GM12872 (cell line): Measurements from ENCODE around the gene ZDHHC4.

Source experiments
- TF ChIP-seq, protein P1 (sequence below): IDR thresholded peaks from 3 replicates; pipeline ENCODE4 v1.5.1; 2011; ENCODE audit warnings: low read depth, mild to moderate bottlenecking, low read length, moderate library complexity; ENCODE audit not compliant: insufficient read depth

ZDHHC4 gene

DNA sequence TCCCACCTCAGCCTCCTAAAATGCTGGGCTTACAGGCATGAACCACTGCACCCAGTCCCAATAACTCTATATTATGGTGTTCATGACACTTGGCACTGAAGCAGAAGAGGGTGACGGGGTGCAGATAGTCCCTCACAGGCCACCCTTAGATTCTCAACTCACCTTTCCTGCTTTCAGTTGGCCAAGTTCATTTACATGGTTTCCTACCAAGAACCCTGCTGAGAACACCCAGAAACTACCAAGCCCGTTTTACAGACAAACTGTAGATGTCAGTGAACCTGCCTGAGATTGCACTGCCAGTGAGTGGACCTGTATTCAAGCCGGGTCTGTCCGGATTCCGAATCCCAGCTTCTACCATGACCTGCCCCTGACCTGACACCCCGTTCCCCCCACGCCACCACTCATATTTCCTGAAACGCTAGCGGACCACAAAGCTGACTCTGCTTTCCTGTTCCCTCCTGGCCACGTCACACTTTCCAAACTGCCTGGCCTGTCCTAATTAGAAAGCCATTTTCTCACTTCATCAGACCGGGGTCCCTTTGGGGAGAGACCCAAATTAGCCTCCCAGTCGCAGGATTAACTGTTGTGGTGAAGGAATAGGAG is 43.3 kb upstream of the ZDHHC4 start:
- TF ChIP-seq, protein P1, sequence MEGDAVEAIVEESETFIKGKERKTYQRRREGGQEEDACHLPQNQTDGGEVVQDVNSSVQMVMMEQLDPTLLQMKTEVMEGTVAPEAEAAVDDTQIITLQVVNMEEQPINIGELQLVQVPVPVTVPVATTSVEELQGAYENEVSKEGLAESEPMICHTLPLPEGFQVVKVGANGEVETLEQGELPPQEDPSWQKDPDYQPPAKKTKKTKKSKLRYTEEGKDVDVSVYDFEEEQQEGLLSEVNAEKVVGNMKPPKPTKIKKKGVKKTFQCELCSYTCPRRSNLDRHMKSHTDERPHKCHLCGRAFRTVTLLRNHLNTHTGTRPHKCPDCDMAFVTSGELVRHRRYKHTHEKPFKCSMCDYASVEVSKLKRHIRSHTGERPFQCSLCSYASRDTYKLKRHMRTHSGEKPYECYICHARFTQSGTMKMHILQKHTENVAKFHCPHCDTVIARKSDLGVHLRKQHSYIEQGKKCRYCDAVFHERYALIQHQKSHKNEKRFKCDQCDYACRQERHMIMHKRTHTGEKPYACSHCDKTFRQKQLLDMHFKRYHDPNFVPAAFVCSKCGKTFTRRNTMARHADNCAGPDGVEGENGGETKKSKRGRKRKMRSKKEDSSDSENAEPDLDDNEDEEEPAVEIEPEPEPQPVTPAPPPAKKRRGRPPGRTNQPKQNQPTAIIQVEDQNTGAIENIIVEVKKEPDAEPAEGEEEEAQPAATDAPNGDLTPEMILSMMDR: no peak

DNA sequence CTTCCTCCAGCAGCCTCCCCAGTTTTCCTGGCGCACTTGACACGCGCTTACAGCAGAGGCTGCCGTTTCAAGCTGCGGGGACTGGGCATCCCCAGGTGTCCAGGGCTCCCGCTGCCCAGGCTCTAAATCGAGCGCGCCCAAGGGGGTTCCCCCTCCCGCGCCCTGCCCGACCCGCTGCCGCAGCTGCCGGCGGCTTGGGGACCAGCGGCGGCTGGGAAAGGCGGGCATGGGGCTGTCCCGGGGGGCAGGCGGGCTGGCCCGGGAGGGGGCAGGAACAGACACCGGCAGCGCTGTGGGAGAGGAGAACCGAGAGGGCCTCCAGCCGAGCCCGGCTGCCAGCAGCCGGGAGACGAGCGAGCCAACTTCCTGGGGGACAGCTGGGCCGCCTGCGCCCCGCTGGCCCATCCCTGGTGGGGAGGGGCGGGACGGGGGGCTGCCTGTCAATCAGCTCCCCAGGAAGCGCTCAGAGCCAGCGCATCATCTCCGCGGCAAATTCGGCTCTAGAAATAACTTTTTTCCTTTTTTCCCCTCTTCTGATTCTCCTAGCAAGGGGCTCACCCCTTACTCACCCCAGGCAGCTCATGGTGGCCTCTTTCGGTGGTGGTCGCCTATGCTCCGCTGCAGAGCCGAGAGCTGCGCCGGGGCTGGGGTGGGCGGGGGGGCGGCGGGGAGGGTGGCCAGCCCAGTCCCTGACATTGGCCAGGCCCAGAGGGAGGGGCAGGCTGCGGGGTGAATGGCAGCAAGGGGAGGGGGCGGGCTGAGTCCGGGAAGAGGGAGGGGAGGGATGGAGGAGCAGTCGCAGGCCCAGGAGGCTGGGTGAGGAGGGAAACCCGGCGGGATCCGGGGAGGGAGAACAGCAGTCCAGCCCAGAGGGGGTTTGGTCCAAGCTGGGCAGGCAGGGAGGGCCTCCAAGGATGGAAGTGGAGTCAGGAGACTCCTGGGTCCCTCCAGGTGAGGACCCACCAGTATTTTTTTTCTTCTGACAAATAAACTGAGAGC is 40.7 kb upstream of the ZDHHC4 start:
- TF ChIP-seq, protein P1: no peak

DNA sequence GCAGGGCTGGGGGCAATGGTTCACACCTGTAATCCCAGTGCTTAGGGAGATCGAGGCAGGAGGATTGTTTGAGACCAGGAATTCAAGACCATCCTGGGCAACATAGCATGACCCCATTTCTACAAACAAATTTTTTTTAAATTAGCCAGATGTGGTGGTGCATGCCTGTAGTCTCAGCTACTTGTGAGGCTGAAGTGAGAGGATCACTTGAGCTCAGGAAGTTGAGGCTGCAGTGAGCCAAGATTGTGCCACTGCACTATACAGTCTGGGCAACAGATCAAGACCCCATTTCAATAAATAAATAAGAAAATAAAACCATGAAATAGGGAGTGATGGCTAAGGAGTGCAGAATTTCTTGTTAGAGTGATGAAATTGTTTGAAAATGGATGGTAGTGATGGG is 34.9 kb upstream of the ZDHHC4 start:
- TF ChIP-seq, protein P1: no peak

DNA sequence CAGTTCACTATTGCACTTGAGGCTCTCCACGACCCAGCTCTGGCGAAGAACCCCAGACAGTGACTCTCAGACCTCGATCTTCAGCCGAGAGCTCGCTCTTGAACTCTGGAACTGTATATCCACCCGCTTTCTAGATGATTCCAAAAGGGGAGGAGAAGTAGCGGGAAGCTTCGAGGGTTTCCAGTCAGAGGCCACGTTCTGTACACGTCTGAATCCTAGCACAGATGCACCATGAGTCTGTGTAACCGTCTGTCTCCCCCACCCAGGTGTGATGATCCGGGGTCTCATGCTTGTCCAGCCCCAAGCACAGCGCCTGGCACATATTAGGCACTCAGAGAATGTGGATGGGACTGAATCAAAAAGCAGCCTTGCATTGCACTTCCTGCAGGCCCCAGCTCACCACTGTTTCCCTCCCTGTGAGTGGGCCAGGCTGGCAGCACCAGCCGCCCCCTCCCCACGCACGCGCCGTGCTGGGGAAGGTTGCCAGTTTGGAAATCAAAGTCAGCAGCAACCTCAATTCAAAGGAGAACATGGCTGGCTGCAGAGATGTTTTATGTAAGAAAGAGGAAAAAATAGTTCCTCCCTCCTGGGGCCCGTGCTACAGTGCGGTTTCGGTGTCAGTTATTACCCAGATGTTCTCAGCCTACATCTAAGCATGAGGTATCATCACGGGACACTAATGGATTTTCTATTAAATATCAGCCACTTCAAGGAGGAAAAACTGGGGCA is 31.7 kb upstream of the ZDHHC4 start:
- TF ChIP-seq, protein P1: no peak

DNA sequence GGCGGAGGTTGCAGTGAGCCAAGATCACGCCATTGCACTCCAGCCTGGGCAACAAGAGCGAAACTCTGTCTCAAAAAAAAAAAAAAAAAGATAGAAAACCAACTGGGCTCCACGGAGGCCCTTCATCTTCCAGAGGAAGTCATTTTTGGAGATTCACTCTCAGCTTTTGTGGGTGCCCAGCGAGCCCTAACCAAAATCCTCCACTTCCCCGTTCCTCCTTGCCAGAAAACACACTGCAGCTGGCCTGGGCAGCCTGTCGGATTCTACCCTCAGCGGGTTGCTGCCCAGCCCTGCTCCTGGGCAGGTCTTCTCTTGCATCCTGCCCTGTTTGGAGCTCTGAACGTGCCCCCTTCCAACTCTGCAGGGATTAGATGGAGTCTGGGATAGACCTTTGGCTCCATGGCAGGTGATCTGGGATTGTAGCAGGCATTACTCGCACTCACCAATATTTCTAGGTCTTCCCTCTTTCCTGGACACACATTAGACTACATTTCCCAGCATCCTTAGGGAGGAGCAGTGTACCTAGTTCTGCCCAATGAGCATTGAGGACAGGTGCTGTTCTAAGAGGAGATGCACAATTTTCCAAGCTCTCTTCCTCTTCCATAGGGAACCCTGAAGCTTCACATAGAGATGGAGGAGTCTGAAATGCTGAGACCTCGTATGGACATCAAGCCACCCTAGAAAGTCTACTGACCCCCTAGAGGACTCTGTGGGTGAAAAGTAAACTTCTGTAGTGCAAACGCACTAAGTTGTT is 30.6 kb upstream of the ZDHHC4 start:
- TF ChIP-seq, protein P1: no peak

DNA sequence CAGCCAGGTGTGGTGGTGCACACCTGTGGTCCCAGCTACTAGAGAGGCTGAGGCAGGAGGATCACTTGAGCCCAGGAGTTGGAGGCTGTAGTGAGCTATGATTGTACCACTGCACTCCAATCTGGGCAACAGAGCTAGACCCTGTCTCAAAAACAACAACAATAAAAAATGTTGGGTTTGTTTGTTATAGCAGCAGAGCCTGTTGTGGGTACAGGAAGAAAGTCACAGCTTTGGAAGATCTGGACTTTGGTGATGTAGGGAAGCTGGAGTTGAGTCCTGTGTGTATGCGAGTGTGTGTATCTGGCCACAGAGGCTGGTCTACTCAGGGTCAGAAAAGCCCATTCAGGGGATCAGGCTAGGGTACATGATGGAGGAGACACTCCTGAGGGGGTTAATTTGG is 29.9 kb upstream of the ZDHHC4 start:
- TF ChIP-seq, protein P1: no peak
